GM19099 (cell line): ENCODE measurements around the gene CASTOR1.

Experiments used
- POLR2A ChIP-seq: IDR thresholded peaks from 3 replicates; pipeline ENCODE4 v1.6.1; 2011; ENCODE audit warnings: low read depth; ENCODE audit not compliant: insufficient read length; ENCODE audit errors: extremely low read depth

CASTOR1 gene

DNA sequence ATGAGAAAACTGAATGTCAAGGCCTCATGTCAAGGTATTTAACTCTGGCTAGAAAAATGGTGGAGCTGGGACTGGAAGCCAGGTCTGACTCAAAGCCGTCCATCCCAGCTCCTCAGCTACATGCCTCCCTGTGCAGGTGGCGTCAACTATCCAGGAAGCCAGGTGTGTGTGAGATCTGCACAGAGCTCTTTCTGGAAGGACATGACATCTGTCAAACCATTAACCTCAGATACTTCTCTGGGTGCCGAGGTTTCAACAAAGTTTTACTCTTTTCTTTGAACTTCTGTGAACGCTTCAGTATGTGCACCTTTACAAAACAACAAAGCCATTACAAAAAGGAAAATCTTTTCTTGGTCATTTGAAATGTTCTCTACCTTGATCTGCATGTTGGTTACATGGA is 7.0 kb upstream of the CASTOR1 start:
- no peak for TF ChIP-seq POLR2A

DNA sequence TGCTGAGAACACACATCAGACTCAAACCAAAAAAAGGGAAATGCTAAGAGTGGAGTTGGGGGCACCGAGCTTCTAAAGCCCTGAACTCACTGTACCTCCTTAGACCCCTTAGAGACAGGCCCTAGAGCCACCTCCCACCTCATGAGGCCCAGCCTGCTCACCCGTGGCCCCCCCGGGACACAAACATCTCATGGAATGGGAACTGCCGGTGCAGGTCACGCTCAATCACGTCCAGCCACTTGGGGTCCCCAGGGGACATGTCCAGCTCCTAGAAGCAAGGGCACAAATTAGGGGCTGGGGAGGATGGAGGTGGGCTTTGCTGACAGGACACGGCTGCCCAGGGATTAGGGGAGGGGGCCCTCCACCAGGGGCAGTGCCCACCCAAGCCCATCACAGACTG is 6.3 kb upstream of the CASTOR1 start:
- no peak for TF ChIP-seq POLR2A

DNA sequence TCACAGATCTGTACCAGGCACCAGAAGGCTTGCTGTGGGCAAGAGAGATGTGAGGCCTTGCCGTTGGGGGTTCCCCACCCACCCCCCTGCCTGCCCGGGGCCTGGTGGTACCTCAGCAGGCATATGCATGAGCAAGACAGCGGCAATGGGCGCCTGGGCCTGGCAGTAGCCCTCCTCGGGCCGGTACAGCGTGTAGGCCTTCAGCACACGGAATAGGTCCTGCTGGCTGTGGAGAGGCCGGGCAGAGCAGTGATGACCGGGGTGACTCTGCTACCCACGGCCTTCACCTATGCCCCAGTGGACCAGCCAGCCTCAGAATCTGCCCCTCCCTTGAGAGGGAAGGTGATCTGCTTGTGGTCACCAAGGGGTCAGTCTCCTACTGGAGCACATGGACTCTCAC is 5.5 kb upstream of the CASTOR1 start:
- TF ChIP-seq POLR2A, result no peak

DNA sequence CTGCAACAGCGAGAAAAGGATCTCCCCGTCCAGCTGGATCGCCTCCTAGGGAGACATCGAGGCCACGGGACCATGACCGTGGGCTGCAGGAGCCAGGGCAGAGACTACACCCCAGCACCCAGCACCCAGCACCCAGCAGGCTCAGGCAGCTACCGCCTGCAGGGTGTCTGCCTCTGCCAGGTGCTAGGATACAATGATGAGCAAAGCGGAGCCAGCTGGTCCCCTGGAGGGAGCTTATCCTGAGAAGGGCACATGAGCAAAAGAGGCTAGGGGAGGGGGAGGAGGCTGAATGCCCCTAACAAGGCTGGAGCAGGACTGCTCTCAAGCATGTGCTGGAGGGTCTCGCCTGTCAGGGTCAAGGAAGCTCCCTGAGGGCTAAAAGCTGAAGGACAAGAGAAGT is 4.8 kb upstream of the CASTOR1 start:
- TF ChIP-seq POLR2A, result no peak

GRCh38 chr22:30293026-30293425 is 3.7 kb upstream of the CASTOR1 start:
- no peak for TF ChIP-seq POLR2A

- no peak for TF ChIP-seq POLR2A
Measured at GRCh38 chr22:30292069-30292970, 3.0 kb upstream of the CASTOR1 start.

DNA sequence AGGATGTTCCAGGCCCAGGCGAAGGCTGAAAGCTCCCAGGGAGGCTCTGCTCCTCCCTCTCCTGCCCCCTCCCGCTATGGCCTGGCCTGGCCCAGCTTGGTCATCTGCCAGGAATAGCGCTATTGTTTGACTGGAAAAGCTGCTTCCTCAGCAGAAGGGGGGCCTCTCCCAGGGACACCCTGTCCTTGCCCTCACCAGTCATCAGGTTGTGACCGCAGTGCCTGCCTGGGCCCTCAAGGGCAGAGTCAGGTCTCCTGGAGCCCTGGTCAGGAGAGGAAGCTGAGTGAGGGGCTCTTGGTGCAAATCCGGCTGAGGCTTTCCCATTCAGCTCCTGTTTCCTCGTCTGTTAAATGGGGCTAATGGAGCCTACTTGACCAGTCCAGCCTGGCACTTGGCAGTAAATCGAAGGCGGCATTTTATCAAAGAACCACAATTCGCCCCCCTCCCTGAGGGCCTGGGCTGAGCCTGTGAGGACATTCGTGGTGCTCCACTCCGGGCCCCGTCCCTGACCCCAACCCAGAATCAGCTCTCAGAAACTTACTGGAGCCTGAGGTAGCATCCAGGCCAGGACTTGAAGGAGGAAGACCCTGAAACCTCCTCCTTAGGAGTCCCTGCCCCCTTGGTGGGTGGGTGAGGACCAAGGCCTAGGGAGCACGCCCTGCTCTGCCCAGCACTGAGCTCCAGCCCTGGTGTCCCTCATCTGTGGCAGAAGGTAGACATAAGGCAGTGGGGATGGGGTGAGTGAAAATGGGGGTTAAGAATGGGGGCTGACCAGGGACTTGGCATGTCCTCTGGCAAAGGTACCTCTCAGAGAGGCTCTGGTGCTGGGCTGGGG is 2.0 kb upstream of the CASTOR1 start:
- TF ChIP-seq POLR2A, result no peak

DNA sequence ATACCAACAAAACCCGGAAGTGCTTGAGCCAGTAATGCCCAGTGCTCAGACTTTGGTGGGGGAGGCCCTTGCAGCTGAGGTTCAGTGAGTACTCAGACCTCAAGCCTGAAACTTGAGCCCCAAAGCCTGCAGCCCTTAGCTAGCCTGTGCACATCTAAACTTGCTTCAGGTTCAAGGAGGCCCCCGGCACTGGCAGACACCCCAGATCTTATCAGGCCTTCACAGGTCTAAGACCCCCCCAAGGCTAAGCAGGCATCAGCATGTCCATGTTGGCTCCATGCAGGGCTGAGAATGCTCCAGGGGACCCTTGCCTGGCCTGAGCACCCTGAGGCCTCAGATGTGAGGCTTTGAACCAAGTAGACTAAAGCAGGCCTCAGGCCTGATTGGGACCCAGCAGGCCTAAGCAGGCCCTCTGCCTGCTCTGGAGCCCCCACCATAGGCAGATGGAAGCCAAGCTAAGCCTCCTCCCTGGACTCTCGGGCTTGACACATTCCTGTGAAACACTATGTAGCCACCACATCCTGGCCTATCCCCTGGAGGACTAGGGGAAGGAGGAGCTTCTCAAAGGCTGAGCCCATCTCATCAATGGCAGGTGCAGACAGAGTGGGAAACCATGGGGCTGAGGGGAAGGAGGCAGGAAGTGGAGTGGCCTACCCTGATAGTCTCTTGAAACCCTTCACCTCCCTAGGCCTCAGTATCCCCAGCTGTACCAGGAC is 1.2 kb upstream of the CASTOR1 start:
- TF ChIP-seq POLR2A, result no peak

GRCh38 chr22:30289980-30290313 is 642 bp upstream of the CASTOR1 start:
- no peak for TF ChIP-seq POLR2A

- no peak for TF ChIP-seq POLR2A
Measured at GRCh38 chr22:30288419-30289140, 725 bp downstream of the CASTOR1 start.

DNA sequence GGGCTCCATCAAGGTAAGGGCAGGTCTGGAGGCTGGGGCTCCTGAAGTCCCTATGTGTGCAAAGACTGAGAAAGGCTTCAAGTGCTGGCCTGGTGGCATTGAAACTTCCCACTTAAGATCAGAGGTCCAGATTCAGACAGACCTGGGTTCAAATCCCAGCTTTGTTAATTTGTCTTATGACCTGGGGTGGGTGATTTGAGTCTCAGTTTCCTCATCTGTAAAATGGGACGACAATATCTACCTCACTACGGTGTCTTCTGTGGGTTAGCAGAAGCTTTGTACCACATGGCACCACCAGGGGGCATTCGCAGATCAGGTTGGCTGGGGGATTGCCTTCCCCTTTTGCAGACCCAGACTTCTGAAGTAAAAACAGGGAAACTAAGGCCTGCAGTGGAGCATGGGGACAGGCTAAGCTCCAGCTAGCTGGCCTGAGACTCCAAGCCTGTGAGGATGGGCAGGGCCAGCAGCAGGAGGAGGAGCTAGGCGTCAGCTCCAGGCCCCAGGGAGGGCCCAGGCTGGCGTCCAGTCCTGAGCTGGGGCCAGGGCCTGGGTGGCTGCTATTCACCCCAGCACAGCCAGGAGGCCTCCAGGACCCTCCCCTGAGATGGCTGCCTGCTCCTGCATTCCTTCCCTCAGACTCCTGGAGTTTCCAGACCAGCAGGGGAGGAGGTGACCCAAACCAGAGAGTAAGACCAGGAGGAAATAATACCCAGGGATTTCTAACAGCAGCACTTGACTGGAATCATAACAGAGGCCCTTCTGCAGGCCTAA is 1.5 kb downstream of the CASTOR1 start:
- TF ChIP-seq POLR2A, result no peak

- no peak for TF ChIP-seq POLR2A
Measured at GRCh38 chr22:30286813-30287647, 2.3 kb downstream of the CASTOR1 start.

GRCh38 chr22:30286331-30286730 is 3.0 kb downstream of the CASTOR1 start:
- TF ChIP-seq POLR2A, result no peak
